SK-N-SH (cell line): ENCODE measurements around the gene TNNT3. TPM values are rescaled to one million over a fixed set of nuclear protein-coding genes. Genes with fewer than 3 reads are reported as not detected.
"Not testable (repeated sequence)": the region's sequence is repeated elsewhere in the genome, so short reads cannot be mapped to it uniquely, and the experiment has no call there.

Experiments
- CTCF ChIA-PET: fragments of 300-600, 350-600 bp; formaldehyde crosslinking; extraction: SDS; loops from one replicate; lab custom pipeline; 2021; lab: Yijun Ruan, JAX
- POLR2A ChIA-PET: fragments of 350-600 bp; sonication (Branson Sonifier 250); formaldehyde crosslinking; extraction: SDS; loops from one replicate; lab custom pipeline; 2020; ENCODE audit warnings: antibody characterized with exemption, inconsistent platforms; lab: Yijun Ruan, JAX
- DNase-seq: peaks from one replicate; pipeline ENCODE4 v3.0.0; 2012
- H2AFZ ChIP-seq: fragments of 200-600 bp; sonication (generic); 2 replicates; pipeline ENCODE4 v1.8.1; 2016; ENCODE audit warnings: antibody characterized with exemption, mild to moderate bottlenecking, low read depth
- H3F3A ChIP-seq: fragments of 200-600 bp; sonication (generic); replicated peaks from 2 replicates; pipeline ENCODE3; 2016; ENCODE audit warnings: antibody characterized with exemption, mild to moderate bottlenecking; ENCODE audit not compliant: insufficient read depth
- H3K27ac ChIP-seq, 2 experiments: fragments of 200-500 bp in 1 of 2; fragments of 200-600 bp in 1 of 2; sonication (Bioruptor generic) in 1 of 2; sonication (generic), shearing (Covaris generic) in 1 of 2; 2 replicates each; pipeline versions ENCODE4 v1.5.1 to v1.6.1; 2014 to 2016; ENCODE audit warnings: low read depth in 2 of 2, inconsistent platforms in 1 of 2, low read length in 1 of 2, mild to moderate bottlenecking in 1 of 2, mixed read lengths in 1 of 2
- H3K27me3 ChIP-seq: fragments of 200-600 bp; sonication (generic), shearing (Covaris generic); 2 replicates; pipeline ENCODE4 v1.6.1; 2016; ENCODE audit warnings: mixed run types; ENCODE audit not compliant: insufficient read depth
- H3K36me3 ChIP-seq, 2 experiments: fragments of 200-500 bp in 1 of 2; fragments of 200-600 bp in 1 of 2; sonication (Bioruptor generic) in 1 of 2; sonication (generic) in 1 of 2; replicated peaks in 1 of 2; 2 replicates each; pipeline versions ENCODE3 to v1.5.1; 2014 to 2016; ENCODE audit warnings: low read length in 1 of 2, mild to moderate bottlenecking in 1 of 2; ENCODE audit not compliant: insufficient read depth in 2 of 2, control insufficient read depth in 1 of 2
- H3K4me1 ChIP-seq, 2 experiments: fragments of 200-500 bp in 1 of 2; fragments of 200-600 bp in 1 of 2; sonication (Bioruptor generic) in 1 of 2; sonication (generic), shearing (Covaris generic) in 1 of 2; 2 replicates each; pipeline versions ENCODE4 v1.5.1 to v1.6.1; 2014 to 2016; ENCODE audit warnings: low read depth in 1 of 2, low read length in 1 of 2, mixed run types in 1 of 2; ENCODE audit not compliant: insufficient read depth in 2 of 2, control insufficient read depth in 1 of 2
- H3K4me2 ChIP-seq: fragments of 200-600 bp; sonication (generic), shearing (Covaris generic); 2 replicates; pipeline ENCODE4 v1.6.1; 2017; ENCODE audit warnings: mixed run types
- H3K4me3 ChIP-seq, 2 experiments: fragments of 200-500 bp in 1 of 2; fragments of 200-600 bp in 1 of 2; sonication (Bioruptor generic) in 1 of 2; sonication (generic), shearing (Covaris generic) in 1 of 2; 2 replicates each; pipeline versions ENCODE4 v1.5.1 to v1.8.1; 2014 to 2016; ENCODE audit warnings: low read depth in 2 of 2, inconsistent platforms in 1 of 2, low read length in 1 of 2, mild to moderate bottlenecking in 1 of 2, mixed read lengths in 1 of 2, moderate library complexity in 1 of 2
- H3K79me2 ChIP-seq: fragments of 200-600 bp; sonication (generic); 2 replicates; pipeline ENCODE4 v1.8.1; 2017; ENCODE audit warnings: mild to moderate bottlenecking; ENCODE audit not compliant: insufficient read depth
- H3K9ac ChIP-seq: fragments of 200-600 bp; sonication (generic); 2 replicates; pipeline ENCODE4 v1.6.1; 2017; ENCODE audit warnings: mixed run types
- H3K9me2 ChIP-seq: fragments of 200-600 bp; sonication (generic); 2 replicates; pipeline ENCODE4 v1.6.1; 2017; ENCODE audit warnings: mixed run types
- H3K9me3 ChIP-seq: fragments of 200-600 bp; sonication (generic); 2 replicates; pipeline ENCODE4 v1.6.1; 2017; ENCODE audit warnings: mixed run types, mild to moderate bottlenecking, moderate library complexity
- H4K20me1 ChIP-seq: fragments of 200-600 bp; sonication (generic); 2 replicates; pipeline ENCODE4 v1.6.1; 2017; ENCODE audit warnings: mild to moderate bottlenecking, mixed run types; ENCODE audit not compliant: insufficient read depth
- CHD2 ChIP-seq: fragments of 150-350 bp; IDR thresholded peaks from 2 replicates; pipeline ENCODE4 v1.6.1; 2018; ENCODE audit warnings: low read length; ENCODE audit not compliant: partially characterized antibody
- FOSL2 ChIP-seq: IDR thresholded peaks from 2 replicates; pipeline ENCODE4 v1.4.0; 2012; ENCODE audit warnings: low read depth, mild to moderate bottlenecking, moderate library complexity, borderline replicate concordance
- FOXJ3 ChIP-seq: sonication (generic); formaldehyde crosslinking; IDR thresholded peaks from 2 replicates; pipeline ENCODE4 v1.5.1; 2020; ENCODE audit warnings: mild to moderate bottlenecking, missing genetic modification reagents
- JUND ChIP-seq: IDR thresholded peaks from 2 replicates; pipeline ENCODE4 v1.4.0; 2012
- MEF2A ChIP-seq: IDR thresholded peaks from 2 replicates; pipeline ENCODE4 v1.4.0; 2012; ENCODE audit warnings: low read depth, borderline replicate concordance
- NFIC ChIP-seq: IDR thresholded peaks from 2 replicates; pipeline ENCODE4 v1.4.0; 2012; ENCODE audit warnings: borderline replicate concordance
- NRF1 ChIP-seq: IDR thresholded peaks from 2 replicates; pipeline ENCODE4 v1.6.1; 2012; ENCODE audit warnings: low read depth, mild to moderate bottlenecking, low read length
- RFX5 ChIP-seq: IDR thresholded peaks from 2 replicates; pipeline ENCODE4 v1.6.1; 2012; ENCODE audit warnings: mild to moderate bottlenecking, improper control_type of control experiment, low read length
- RXRA ChIP-seq: IDR thresholded peaks from 2 replicates; pipeline ENCODE4 v1.4.0; 2012; ENCODE audit warnings: low read depth, mild to moderate bottlenecking, borderline replicate concordance
- SIN3A ChIP-seq: IDR thresholded peaks from 2 replicates; pipeline ENCODE4 v1.6.1; 2012; ENCODE audit warnings: low read depth, mild to moderate bottlenecking, low read length, moderate library complexity, borderline replicate concordance
- TAF1 ChIP-seq: IDR thresholded peaks from 2 replicates; pipeline ENCODE4 v1.6.1; 2012; ENCODE audit warnings: low read depth, mild to moderate bottlenecking, low read length, moderate library complexity, borderline replicate concordance
- TEAD4 ChIP-seq: IDR thresholded peaks from 2 replicates; pipeline ENCODE4 v1.4.0; 2012; ENCODE audit warnings: mild to moderate bottlenecking, borderline replicate concordance; ENCODE audit not compliant: insufficient read depth
- YY1 ChIP-seq: IDR thresholded peaks from 2 replicates; pipeline ENCODE4 v1.4.0; 2012; ENCODE audit warnings: low read depth, mild to moderate bottlenecking
- WGBS: methylation state at CpG from one replicate; pipeline ENCODE4 v1.1.6; 2017; ENCODE audit warnings: low lambda C conversion rate; 5-methylcytosine and 5-hydroxymethylcytosine counted together
- polyA plus RNA-seq, 3 experiments: library from polyadenylated mRNA; depleted of rRNA; stranded (reverse); fragments of >200 nt; gene quantifications; 2 replicates each; pipeline ENCODE4 v1.2.3, GENCODE V29; 2012
- TF ChIP-seq, protein P1 (sequence below): fragments of 200-600 bp; sonication (generic); IDR thresholded peaks from 2 replicates; pipeline ENCODE4 v1.6.1; 2017; ENCODE audit warnings: antibody characterized with exemption, mild to moderate bottlenecking, moderate library complexity
- TF ChIP-seq, protein P2 (sequence below): fragments of 150-350 bp; IDR thresholded peaks from 2 replicates; pipeline ENCODE4 v1.6.1; 2017; ENCODE audit warnings: antibody characterized with exemption, low read length, low read depth, borderline replicate concordance

TNNT3 gene
- polyA plus RNA-seq, 1 of the 3 experiments (the other 2 are of a cell fraction), result not detected

- no peak for TF ChIP-seq SIN3A
Observed at GRCh38 chr11:1875093-1875850, 44.2 kb upstream of the TNNT3 start (continued).

GRCh38 chr11:1875851-1876301 lies 43.6 kb upstream of the TNNT3 start:
- not testable (repeated sequence) for H3K9ac ChIP-seq, H3K9me3 ChIP-seq, H3K9me2 ChIP-seq, H3K36me3 ChIP-seq, H3F3A ChIP-seq, H3K4me3 ChIP-seq, H3K79me2 ChIP-seq, H4K20me1 ChIP-seq, H2AFZ ChIP-seq, H3K27me3 ChIP-seq, DNase-seq
- H3K27ac ChIP-seq, result peak overlapping the region in 1 of 2 experiments; percentile 78; a peak in 1 of 4 replicates
- peaks cover 0 to 46% of the 10 kb centered on the region in 2 experiments; a peak in 2 of 4 replicates for H3K4me1 ChIP-seq
- H3K4me2 ChIP-seq, result peak overlapping the region; percentile 60; the same call in 1 of the 2 replicates
- 88% methylated on average over 6 of the region's 13 CpGs for WGBS
- ChIA-PET POLR2A (interaction anchor here (1.4 to 2.4 kb wide), 5 partner anchors 41 to 122 kb away, joined by 4 to 11 read pairs (median 7); partner anchors contain the start of genes H19 and SYT8), CTCF (interaction anchor here (0.6 to 5.2 kb wide), 25 partner anchors 9 to 280 kb away, joined by 3 to 49 read pairs (median 6); partner anchors contain the start of genes CTSD, H19, SYT8 and TNNI2)

DNA sequence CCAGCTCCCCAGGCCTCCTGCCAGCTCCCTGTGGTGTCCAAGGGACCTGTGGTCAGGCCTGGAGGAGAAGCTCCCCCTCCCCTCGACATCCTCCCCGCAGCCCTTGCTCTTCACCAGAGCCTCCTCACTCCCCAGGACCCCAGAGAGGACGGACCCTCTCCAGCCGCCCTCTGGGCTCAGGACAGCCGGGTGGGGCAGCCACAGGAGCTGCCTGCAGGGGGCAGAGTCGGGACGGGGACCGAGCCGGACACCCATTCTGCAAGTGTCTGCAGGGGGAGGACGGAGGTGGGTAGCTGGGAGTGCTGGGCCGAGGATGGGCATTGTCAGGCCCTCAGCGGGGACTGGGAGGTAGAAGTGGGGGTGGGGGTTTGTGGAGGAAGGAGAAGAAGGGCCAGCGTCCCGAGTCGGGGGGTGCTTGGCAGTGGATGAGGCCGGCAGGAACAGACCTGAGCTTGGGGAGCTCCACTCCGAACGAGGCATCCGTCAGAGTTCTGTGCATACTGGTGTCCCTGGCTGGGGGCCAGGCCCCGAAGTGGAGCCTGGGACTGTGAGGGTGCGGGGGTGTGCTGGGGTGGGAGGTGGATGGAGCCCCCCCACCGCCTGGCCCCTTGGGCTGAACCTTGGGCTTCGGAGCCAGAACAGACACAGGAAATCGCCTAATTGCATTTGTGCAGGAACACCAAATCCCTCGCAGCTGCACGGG lies 43.0 kb upstream of the TNNT3 start:
- 30% methylated on average over 7 of the region's 26 CpGs for WGBS
- no peak overlapping the region for H2AFZ ChIP-seq
- H3K4me2 ChIP-seq, result peak overlapping the region; percentile 60; the same call in 1 of the 2 replicates
- H3F3A ChIP-seq, result no peaks in the 10 kb centered on the region
- no peaks in the 10 kb centered on the region for H4K20me1 ChIP-seq
- ChIA-PET CTCF (interaction anchor here (0.8 to 5.2 kb wide), 32 partner anchors 10 to 287 kb away, joined by 3 to 49 read pairs (median 4); partner anchors contain the start of genes CTSD, H19, SYT8 and TNNI2), POLR2A (interaction anchor here (0.6 to 2.4 kb wide), 7 partner anchors 28 to 121 kb away, joined by 4 to 11 read pairs (median 6); partner anchors contain the start of genes H19 and SYT8)
- H3K9me3 ChIP-seq, result no peaks in the 10 kb centered on the region
- H3K9me2 ChIP-seq, result no peaks in the 10 kb centered on the region
- H3K36me3 ChIP-seq, result no peaks in the 10 kb centered on the region
- no peak overlapping the region; a peak in 1 of 4 replicates for H3K4me3 ChIP-seq
- TF ChIP-seq TAF1, result no peak
- TF ChIP-seq YY1, result no peak
- no peak for TF ChIP-seq TEAD4
- TF ChIP-seq FOSL2, result no peak
- no peak; the same call in 1 of the 2 replicates for TF ChIP-seq NFIC
- TF ChIP-seq MEF2A, result no peak
- TF ChIP-seq, protein P1, sequence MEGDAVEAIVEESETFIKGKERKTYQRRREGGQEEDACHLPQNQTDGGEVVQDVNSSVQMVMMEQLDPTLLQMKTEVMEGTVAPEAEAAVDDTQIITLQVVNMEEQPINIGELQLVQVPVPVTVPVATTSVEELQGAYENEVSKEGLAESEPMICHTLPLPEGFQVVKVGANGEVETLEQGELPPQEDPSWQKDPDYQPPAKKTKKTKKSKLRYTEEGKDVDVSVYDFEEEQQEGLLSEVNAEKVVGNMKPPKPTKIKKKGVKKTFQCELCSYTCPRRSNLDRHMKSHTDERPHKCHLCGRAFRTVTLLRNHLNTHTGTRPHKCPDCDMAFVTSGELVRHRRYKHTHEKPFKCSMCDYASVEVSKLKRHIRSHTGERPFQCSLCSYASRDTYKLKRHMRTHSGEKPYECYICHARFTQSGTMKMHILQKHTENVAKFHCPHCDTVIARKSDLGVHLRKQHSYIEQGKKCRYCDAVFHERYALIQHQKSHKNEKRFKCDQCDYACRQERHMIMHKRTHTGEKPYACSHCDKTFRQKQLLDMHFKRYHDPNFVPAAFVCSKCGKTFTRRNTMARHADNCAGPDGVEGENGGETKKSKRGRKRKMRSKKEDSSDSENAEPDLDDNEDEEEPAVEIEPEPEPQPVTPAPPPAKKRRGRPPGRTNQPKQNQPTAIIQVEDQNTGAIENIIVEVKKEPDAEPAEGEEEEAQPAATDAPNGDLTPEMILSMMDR, result peak; percentile 51
- TF ChIP-seq, protein P2, sequence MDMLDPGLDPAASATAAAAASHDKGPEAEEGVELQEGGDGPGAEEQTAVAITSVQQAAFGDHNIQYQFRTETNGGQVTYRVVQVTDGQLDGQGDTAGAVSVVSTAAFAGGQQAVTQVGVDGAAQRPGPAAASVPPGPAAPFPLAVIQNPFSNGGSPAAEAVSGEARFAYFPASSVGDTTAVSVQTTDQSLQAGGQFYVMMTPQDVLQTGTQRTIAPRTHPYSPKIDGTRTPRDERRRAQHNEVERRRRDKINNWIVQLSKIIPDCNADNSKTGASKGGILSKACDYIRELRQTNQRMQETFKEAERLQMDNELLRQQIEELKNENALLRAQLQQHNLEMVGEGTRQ, result no peak
- no peak for TF ChIP-seq JUND
- no peak for TF ChIP-seq RXRA
- no peak for TF ChIP-seq NRF1
- peak; percentile 25 for TF ChIP-seq CHD2
- no peak for TF ChIP-seq RFX5
- TF ChIP-seq FOXJ3, result peak; percentile 38; the same call in 1 of the 2 replicates
- H3K9ac ChIP-seq, result no peak overlapping the region
- H3K79me2 ChIP-seq, result no peaks in the 10 kb centered on the region
- H3K4me1 ChIP-seq, result peaks cover 0 to 46% of the 10 kb centered on the region in 2 experiments; a peak in 2 of 4 replicates
- H3K27ac ChIP-seq, result peak overlapping the region; percentile 28 to 78; a peak in 2 of 4 replicates
- DNase-seq, result peak; percentile 86
- no peaks in the 10 kb centered on the region for H3K27me3 ChIP-seq
